Stromal cell of bone marrow (primary cell): ENCODE measurements around the gene LRMDA.
"Not testable (repeated sequence)": the region's sequence is repeated elsewhere in the genome, so short reads cannot be mapped to it uniquely, and the experiment has no call there.

Experiments used
- DNase-seq: peaks from one replicate; pipeline ENCODE4 v3.0.0-alpha.2; 2012; ENCODE audit warnings: low read depth

The LRMDA gene

DNA sequence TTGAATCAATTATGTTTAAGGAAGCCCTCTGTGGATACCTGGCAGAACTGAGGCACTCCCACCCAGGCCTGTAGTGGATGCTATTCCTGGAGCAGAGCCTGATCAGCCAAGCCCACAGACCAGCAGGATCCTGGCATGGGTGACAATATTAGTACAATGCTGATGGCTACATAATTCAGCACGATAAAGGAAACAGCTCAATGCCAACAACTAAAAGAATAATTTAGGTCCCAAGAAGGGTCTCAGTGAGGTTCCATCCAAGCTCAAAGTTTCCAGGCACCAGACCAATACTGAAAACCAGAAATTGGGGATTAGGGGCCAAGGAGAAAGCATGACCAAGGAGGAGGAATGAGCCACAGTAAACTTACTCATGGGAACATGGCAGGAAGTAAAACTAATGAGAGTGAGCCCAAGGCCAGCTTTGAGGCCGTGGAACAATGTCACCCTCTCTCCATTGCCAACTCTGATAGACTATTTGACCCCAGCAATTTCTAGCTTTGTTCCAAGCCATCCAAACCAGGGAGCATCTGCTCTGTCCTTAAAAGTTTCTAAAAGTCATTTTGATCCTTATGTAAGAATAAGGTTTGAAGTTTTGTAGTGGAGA lies 1123.7 kb downstream of the LRMDA start:
- no peak for DNase-seq

DNA sequence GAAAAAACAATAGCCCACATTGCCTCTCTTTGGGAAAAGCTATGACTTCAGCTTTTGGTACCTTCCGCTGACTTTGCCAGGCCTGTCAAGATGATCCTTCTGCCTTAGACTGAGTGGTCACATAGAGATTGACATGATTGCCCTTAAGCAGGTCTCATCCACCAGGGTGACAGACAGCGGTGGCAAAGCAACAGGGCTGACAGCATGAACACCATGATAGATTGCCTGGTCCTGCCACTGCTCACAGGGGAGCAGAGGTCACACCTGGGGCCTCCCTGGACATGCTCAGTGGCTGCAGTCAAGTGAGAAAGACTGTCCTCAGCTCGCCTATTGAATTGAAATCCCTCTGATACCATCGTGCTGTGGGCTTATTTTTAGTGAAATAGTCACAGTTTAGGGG lies 1125.9 kb downstream of the LRMDA start:
- no peak for DNase-seq

DNA sequence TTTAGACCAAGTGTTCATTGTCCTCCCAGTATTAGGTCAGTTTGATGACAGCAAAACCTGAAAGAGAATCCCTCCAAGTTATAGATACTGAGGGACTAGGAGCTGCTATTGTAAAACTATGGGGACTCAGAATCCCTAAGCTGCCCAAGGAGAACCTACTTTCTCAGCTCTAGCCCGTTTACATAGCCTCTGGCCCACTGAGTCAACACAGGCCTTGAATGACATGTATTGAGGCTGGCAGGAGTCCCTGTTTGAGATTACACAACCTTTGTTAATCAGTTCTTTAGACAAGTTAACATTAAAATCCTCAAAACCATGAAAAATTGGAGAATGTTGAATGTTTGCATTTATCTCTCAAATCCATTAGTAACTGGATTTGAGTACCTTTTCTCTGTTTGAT lies 1127.2 kb downstream of the LRMDA start:
- DNase-seq: peak; percentile 84

DNA sequence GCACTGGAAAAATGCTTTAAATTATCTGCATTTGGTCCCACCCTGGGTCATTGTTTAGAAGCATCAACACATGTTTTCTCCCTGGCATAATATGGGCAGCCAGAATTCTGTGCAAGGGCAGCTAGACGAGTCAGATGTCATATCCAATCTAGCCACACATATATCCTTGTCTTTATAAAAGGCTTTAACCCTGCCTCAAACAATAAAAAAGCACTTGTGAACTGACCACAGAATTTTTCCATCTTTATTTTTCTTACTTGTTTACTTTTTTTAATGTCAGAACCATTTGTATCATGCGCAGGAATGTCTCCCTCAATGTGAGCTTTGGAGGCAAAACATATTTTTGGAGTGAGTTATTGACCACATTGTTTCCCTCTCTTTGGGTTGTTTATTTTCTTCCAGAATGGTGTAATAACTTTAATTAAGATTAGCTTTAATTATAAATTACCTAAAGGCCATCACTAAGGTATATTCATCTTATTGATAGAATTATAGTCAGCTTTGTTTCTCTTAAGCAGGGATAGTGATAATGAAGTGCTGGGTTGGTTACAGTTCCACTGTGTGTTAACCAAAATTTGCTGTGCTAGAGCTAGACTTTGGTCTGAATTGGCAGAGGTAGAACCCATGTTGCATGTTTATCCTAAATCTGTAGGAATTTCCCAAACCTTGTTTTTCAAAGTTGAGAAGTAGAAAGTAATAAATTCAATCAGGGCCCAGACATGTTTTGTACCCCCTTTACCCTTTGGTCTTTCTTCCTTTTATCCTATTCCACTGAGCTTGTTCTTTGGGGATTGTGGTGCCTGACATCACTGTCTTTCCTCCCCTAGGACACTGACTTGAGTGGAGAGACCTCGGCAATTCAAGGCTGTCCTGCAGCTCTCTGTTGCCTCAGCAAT lies 1127.8 kb downstream of the LRMDA start:
- DNase-seq: peak; percentile 50

DNA sequence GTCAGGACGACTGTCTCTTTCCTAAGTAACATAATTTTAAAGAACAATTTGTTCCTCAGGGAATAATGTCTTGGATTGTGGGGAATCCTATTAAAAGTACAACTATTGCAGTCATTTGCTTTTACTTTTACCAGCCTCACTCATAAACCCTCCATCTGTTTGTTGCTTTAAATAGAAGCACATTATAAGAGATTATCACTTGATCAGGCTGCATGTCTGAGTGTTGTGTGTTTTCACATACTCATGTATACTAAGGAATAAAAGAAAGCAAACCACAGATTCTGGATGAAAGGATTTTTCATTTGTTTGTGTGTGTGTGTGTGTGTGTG lies 1128.4 kb downstream of the LRMDA start:
- DNase-seq: no peak

DNA sequence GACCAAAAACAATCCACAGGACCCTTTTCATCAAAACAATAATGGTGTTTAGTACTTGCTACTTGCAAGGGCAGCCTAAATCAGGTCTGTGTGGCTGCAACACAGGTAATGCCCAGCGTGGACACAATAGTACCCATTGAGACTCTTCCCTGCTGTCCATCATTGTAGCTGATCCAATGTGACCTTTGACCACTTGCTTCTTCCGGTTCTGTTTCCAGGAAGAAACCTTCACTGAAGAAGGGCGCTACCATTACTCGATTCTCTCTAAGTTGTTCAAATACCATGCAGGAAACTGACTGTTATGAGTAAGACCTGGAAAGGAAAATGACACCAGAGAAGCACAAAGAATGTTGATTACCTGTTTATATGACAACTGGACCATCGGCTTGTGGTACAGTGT lies 1128.9 kb downstream of the LRMDA start:
- no peak for DNase-seq

DNA sequence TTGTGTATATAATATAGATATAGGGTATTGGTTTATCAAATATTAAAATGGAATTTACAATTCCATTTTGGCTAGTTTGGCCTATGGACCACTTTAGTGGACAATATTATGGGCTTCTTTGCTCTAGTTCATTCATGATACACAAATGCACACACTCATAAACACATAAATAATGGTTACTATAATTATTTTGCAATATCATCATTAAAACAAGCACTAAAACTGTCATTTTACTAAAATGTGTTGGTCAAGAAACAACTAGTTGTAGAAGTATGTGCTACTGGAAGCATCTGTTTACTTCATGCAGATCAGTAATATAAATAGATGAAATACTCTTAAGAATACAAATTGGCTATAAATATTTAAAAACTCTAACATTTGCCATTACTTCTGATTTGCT lies 1131.9 kb downstream of the LRMDA start:
- DNase-seq: no peak

DNA sequence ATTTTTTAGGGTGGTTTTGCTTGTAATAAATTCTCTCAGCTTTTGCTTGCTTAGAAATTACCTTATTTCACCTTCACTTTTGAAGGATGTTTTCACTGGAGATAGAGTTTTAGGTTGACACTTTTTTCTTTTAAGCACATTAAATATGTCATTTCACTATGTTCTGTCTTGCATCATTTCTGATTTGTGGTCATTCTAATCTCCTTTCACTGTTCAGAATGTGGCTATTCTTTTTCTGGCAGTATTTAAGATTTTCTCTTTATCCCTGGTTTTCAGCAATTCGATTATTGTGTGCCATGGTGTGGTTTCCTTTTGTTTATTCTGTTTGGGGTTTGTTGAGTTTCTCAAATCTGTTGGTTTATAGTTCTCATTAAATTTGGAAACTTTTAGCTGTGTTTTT lies 1140.6 kb downstream of the LRMDA start:
- no peak for DNase-seq

DNA sequence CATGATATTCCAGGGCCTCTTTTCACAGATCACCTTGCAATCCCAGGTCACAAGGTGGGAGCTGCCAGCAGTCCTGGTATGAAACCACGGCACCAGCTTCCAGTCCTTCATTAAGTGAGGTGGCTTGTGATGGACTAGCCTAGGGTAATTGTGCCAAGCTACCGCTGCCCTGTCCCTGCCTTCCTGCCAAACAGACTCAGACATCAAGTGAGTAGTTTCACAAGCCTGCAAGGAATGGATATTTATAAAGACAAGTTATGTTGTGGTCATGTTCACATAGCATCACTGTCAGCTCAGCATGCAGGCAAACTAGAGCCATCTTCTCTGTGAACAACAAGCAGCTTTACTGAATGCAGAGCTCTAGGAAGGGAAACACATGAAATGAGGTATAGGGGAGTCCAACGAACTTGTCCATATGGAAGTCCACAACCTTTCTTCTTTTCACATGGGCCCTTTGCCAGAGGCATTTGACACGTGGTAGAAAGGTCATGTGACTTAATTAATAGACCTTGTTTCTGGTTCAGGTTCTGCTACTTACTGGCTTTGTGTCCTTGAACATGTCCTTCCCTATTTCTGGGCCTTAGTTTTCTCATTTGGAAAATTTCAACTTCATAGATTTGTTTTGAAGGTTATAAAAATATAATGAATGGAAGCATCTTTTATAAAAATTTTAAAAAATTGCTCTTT lies 1145.0 kb downstream of the LRMDA start:
- peak; percentile 28 for DNase-seq

DNA sequence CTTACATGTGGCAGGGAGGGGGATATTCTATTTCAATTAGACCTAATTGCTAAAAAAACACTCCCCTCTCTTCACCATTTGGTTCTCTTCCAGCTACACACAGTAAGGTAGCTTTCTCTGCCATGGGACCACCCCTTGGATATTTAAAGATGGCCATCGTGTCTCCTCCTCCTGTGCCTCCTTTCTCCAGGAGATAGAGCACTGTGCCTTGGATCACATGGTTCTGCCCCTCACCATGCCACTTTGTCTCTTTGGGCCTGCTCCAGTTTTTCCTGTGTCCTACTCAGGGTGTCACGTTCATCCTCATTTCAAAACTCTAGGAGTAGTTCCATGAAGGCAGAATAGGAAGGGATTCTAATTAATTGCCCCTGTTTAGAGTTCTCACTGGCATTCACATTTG lies 1146.0 kb downstream of the LRMDA start:
- DNase-seq: no peak

DNA sequence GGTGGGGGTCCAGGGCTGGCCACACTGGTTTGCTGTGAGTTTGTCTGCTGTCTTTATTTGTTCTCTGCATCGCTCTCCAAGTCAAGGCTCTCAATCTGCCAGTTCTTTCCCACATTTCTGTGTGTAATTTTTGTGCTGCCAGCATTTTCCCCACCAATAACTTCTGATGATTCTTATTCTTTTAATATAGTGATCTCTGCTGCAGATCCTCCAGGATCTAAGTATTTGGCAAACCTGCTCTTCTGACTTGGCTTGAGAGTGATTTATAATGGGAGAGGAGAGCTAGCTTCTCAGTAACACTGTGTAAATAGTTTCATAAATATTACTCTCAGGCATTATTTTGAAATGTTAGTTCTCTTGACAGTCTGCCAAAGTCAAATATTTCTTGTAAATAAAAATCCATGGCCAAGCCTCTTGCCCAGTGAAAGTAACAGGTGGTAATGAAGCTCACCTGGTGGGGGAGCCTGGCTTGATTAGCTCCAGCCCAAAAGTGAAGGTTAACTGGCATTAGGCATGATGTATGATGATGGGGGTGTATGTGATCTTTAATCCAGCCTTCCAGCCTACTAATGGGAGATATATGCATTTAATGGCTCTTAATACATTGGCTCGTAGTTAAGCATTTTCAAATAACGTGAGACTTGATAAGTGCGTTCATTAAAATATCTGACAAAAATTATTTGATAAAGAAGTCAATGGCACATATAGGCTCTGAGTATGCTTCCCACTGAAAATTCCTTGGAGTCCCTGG lies 1150.3 kb downstream of the LRMDA start:
- no peak for DNase-seq

DNA sequence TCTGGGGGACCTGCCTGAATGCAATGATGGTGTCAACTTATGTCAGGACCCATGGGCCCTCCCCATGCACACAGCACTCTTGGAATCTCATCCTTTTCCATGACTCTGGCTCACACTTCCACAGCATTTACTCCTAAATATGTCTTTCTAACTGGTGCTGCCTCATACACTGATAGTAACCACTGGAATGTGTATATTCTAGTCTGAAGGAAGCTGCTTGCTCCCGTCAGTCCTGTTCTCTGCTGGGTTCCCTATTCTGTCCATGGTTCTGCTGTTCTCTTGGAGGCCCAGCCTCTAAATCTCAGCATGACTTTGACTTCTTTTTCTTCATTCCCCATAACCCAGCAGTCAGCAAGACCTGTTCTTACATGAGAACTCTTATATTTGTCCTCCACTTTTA lies 1151.1 kb downstream of the LRMDA start:
- no peak for DNase-seq

DNA sequence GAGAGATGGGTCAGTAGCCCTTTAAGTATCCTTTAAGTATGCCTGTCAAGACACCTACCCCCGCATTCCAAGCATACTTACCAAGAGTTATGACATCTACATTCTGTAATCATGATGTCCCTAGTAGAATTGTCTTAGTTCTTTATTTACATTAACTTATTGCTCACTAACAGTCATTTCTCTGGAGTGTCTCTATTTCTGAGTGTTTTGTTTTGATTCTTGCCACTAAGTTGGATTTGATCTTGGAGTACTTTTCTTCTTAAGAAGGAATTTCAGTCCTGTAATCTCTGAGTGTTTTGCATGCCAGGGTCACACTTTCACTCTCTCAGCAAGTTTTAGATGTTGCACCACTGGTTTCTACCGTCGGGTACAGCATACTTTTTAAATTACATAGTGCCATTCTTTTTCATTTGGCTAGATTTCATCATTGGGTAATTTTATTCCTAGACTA lies 1152.3 kb downstream of the LRMDA start:
- DNase-seq: peak; percentile 52

DNA sequence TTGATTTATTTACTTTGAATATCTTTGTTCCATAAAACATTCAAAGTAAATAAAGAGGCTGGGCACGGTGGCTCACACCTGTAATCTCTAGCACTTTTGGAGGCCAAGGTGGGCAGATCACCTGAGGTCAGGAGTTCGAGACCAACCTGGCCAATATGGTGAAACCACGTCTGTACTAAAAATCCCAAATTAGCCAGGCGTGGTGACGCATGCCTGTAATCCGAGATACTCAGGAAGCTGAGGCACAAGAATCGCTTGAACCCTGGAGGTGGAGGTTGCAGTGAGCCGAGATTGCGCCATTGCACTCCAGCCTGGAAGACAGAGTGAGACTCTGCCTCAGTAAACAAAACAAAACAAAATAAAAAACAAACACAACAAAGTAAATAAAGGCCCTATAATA lies 1153.0 kb downstream of the LRMDA start:
- DNase-seq: not testable (repeated sequence)
